HG03460 (cell line): ENCODE data around the gene RAP2B.
A peak's percentile ranks its signal among the peaks of the same experiment; 100 is the strongest.
"Not testable (repeated sequence)": the region's sequence is repeated elsewhere in the genome, so short reads cannot be mapped to it uniquely, and the experiment has no call there.

ENCODE experiments used
- ATAC-seq: cut with Tn5 transposase; IDR thresholded peaks from one replicate; pipeline ENCODE4 v1.9.1; 2021; ENCODE audit not compliant: unreplicated experiment

RAP2B gene

DNA sequence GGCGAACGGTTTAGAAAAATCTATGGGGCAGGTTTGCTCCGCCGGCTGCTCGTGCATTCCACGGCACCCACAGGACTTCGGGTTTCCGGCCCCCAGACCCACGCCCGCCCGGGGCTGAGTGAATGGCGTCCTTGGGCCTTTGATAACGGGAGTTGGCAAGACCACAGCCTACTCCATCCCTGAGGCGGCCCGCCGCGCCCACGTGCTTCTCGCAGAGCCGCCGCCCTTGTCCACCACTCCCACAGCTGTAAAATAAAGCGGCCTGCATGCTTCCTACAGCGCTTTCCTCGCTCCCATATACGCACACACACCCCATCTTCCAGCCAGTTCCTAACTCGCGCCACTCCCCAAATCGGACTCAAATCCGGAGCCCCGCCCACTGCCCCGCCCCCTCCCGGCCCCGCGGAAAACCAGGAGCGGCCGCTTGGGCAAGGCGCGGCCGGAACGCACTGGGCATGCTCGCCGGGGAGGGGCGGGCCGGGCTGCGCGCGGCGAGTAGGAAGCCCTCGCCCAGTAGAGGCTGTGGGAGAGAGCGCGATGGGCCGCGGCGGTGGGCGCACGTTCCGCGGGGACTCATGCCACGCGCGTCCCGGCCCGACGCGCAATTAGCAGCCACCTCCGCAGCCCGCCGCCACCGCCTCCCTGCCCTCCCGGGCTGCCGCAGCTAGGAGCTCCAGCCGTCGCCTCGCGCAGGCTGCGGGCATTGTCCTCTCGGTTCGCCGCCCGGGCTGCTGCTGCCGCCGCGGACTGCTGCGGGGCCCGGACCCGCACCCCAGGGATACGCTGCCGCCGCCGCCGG lies at the start of gene RAP2B:
TSS of gene RAP2B (plus strand) at position 513 of the 799 bp plus-strand sequence. CDS start 468 bp downstream, outside the sequence.
- ATAC-seq: peak; percentile 46

GRCh38 chr3:153113541-153113940 lies 48.5 kb upstream of the RAP2B start:
- no peak for ATAC-seq

DNA sequence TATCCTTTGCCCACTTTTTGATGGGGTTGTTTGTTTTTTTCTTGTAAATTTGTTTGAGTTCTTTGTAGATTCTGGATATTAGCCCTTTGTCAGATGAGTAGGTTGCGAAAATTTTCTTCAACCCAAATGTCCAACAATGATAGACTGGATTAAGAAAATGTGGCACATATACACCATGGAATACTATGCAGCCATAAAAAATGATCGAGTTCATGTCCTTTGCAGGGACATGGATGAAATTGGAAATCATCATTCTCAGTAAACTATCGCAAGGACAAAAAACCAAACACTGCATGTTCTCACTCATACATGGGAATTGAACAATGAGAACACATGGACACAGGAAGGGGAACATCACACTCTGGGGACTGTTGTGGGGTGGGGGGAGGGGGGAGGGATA lies 47.8 kb upstream of the RAP2B start:
- not testable (repeated sequence) for ATAC-seq

DNA sequence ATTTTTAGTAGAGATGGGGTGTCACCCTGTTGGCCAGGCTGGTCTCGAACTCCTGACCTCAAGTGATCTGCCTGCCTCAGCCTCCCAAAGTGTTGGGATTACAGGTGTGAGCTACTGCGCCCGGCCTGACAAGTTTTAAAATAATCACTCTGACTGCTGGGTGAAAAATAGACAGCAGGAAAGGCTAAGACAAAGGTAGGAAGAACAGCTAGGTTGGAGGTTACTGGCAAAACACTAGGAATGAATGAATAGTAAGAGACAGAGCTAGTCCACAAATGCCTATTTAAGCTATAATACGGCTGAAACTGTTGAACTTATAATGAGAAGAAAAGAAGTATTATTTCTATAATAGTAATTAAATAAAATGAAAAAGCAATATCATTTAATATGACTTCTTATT lies 46.7 kb upstream of the RAP2B start:
- ATAC-seq: no peak

DNA sequence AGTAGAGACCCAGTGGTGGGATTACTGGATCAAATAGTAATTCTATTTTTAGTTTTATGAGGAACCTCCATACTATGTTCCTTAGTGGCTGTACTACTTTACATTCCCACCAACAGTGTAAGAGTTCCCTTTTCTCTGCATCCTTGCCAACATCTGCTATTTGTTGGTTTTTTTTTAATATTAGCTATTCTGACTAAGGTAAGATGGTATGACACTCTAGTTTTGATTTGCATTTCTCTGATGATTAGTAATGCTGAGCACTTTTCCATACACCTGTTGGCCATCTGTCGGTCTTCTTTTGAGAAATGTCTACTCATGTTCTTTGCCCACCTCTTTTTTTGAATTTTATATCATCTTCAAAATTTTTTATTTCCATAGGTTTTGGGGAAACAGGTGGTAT lies 34.2 kb upstream of the RAP2B start:
- ATAC-seq: no peak

DNA sequence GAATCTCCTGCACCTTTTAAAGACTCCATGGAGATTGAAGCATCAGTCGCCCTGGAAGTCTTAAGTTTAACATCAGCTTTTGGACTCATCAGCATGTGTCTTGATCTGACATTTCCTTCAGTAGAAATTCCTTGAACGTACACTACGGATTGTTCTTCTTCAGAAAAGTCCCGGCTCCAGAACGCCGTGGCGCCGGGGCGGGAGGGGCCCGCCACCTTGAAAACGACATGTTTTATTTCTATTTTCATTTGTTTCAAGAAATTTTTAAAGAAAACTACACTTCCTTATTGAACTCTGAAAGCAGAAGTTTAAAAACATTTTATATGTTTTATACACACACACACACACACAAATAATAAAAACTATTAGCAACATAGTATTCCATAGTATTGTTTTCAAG lies 32.6 kb upstream of the RAP2B start:
- ATAC-seq: no peak

DNA sequence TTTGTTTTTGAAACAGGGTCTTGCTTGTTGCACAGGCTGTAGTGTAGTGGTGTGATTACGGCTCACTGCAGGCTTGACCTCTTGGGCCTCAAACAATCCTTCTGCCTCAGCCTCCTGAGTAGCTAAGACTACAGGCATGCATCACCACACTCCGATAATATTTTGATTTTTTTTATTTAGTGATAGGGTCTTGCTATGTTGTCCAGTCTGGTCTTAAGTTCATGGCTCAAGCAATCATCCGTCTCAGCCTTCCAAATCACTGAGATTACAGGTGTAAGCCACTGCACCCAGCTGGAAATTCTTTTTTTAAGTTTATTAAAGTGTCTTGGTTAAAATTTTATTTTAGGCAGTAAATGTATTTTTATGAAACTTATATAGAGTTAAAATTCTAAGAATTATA lies 32.2 kb upstream of the RAP2B start:
- no peak for ATAC-seq

GRCh38 chr3:153130312-153130977 lies 31.6 kb upstream of the RAP2B start:
- peak; percentile 93 for ATAC-seq

DNA sequence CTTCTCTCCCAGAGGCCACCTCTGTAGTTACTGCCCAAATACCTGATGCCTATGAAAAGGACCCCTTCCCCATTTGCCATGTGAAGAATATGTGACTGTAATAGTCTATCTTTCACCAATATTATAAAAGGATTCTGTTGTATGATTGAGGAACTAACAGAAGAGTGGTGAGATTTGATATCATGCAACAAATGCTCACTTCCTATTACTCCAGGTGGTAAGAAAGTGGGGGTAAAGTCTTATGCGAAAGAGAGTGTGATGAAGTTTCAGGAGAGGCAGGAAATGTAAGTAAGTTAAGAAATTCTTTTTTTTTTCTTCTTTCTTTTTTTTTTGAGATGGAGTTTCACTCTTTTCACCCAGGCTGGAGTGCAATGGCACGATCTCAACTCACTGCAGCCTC lies 24.4 kb upstream of the RAP2B start:
- ATAC-seq: no peak

DNA sequence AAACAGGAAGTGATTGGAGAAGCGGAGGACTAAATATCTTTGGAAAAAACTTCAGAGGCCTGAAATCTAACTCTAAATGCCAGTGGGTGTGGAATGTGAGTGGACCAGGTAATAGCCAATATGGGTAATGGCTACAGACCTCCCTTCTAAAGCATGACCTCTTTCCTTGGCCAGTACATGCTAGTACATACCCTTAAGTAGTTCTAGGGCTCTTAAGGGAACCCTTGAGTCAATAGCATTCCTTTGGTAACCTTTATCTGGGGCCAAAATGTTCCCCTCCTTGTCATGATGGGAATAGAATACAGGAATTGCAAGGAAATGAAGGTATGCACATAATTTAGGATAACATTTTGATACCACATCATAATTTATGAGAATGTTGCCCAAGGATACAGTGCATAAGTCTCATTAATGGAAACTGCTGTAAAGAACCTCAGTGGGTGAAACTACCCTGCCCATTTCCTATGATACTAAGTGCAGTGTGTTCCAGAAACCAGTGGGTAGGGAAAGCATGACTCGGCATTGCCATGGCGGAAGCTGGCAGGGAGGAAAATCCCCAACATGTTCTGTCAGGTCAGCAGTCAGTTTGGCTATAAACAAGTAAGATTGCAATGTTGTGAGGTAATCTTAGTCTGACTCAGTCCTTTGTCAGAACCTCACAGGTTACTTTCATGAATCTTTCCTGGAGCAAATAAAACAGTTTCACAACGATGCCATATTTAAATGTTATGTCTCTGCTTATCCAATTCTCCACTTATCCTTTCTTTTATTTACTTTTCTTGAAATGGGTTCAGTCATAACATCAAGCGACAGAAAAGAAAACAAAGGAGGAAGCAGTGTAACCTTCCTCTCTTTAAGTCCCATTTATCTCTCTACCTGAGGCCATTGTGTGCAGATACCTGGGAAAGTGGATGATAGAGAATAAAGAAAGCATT lies 23.5 kb upstream of the RAP2B start:
- ATAC-seq: peak; percentile 76

- ATAC-seq: no peak
Measured at GRCh38 chr3:153142961-153143360, 19.1 kb upstream of the RAP2B start.

- ATAC-seq: no peak
Measured at GRCh38 chr3:153144071-153144470, 18.0 kb upstream of the RAP2B start.

GRCh38 chr3:153144779-153145178 lies 17.2 kb upstream of the RAP2B start:
- no peak for ATAC-seq

- ATAC-seq: no peak
Measured at GRCh38 chr3:153145454-153145853, 16.6 kb upstream of the RAP2B start.

DNA sequence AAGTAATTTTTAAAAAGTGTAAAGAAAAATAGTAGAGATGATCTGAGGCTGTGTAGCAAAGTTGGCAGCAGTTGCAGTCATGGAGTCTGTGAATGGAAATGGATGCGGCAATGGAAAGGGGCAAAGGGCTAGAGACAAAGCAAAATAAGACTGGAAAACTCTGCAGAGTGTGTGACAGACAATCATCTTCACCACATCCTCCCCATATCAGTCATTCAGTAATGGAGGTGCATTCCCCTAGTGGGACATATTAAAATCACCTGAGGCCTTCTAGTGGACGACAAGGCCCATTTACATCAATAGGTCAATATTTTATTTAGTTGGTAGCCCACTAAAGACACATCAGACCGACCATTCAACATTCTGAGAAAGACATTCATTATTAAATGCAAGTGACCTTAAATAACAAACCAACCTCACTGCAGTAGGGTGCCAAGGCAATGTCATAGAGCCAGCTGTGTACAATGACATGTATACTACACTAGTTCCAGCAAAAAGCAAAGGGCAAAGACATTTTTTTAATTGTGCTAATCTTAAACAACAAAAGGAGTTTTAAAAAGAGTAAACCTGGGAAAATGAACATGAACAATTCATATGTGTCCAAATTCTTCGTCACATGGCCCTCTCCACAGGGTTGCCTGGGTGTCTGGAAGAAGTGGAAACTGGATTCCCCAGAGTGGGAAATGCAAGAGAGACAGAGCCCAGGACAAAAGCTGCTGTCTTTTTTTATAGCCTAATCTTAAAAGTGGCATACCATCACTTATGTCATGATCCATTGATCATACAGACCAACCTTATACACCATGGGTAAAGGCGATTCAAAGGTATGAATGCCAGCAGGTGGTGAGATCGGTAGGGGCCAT lies 15.6 kb upstream of the RAP2B start:
- no peak for ATAC-seq

DNA sequence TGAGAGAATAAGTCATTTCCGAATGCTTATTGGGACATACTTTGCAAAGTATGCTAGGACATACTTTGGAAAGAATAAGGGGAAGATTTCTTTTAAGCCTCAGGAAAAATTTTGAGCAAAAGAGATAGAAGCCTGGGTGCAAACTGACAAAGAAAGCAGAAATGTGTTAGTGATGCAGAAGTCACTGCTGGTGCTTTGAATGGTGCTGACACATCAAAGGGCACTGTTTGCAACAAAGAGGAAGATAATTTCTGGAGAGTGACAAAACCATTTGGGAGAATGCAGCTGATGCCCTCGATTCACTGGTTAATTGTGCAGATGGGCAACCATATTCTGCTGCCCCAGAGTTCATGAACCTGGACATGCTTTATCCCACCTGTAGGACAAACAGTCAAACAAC lies 11.0 kb upstream of the RAP2B start:
- no peak for ATAC-seq

GRCh38 chr3:153155786-153156185 lies 6.2 kb upstream of the RAP2B start:
- not testable (repeated sequence) for ATAC-seq

- no peak for ATAC-seq
Measured at GRCh38 chr3:153158189-153158588, 3.8 kb upstream of the RAP2B start.

DNA sequence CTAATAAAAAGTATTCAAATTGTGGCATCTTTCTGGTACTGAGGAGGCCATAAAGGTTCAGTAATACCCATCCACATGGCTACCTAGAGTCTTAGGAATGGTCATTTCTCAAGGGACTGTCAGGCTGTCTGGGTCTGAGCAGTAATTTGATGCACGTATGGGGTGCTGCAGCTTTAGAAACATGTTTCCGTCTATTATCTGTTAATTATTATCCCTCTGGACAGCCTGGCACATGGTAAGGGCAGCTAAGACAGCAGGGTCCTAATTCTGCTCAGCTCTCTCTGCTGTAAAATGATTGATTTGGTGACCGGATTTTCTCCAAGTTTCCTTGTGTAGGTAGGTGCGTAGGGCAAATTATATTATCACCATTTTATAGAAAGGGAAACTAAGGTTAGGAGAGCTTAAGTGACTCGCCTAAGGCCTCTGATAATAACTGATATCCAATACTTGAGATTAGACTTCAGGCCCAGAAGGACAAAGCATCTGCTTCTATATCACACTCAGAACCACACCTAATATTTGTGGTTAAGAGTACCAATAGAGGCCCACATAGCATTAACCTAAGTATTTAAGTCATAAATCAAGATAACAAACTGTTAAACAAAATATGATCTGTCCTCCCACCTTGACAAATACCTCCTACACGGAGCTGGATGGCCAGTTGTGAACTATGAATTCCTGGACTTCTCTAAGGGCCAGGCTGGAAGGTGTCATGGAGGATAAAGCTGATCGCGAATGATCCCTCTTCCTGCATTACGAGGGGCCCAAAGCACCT lies 2.9 kb upstream of the RAP2B start:
- ATAC-seq: no peak
